ENCODE results near the gene SPSB3. TPM values are rescaled to one million over a fixed set of nuclear protein-coding genes. Genes with fewer than 3 reads are reported as not detected.

Gene SPSB3
- total RNA-seq, 1 donor from 2014 or later: 57.9 TPM

- H3K4me3 ChIP-seq (ENCODE audit: low read depth, low read length): no peak overlapping the region
- no peak for TF ChIP-seq CTCF (conservative IDR thresholded peaks at IDR 0.05; ENCODE audit: low read depth, low read length)
- no peak for DNase-seq (ENCODE audit: low read depth)
These were observed 15.7 kb downstream of the SPSB3 start for GRCh38 chr16:1766701-1767100.

GRCh38 chr16:1766231-1766630, 16.1 kb downstream of the SPSB3 start:
- TF ChIP-seq CTCF (conservative IDR thresholded peaks at IDR 0.05; ENCODE audit: low read depth, low read length): no peak
- no peak overlapping the region for H3K4me3 ChIP-seq (ENCODE audit: low read depth, low read length)
- DNase-seq (ENCODE audit: low read depth): no peak

- TF ChIP-seq CTCF (conservative IDR thresholded peaks at IDR 0.05; ENCODE audit: low read depth, low read length): no peak
- no peak for DNase-seq (ENCODE audit: low read depth)
- no peak overlapping the region for H3K4me3 ChIP-seq (ENCODE audit: low read depth, low read length)
These were observed 16.5 kb downstream of the SPSB3 start for GRCh38 chr16:1765826-1766225.

GRCh38 chr16:1764971-1765370, 17.4 kb downstream of the SPSB3 start:
- no peak for TF ChIP-seq CTCF (conservative IDR thresholded peaks at IDR 0.05; ENCODE audit: low read depth, low read length)
- no peak overlapping the region for H3K4me3 ChIP-seq (ENCODE audit: low read depth, low read length)
- DNase-seq (ENCODE audit: low read depth): no peak

GRCh38 chr16:1763521-1764511, 18.6 kb downstream of the SPSB3 start:
- TF ChIP-seq CTCF (conservative IDR thresholded peaks at IDR 0.05; ENCODE audit: low read depth, low read length): peak; percentile 35
- DNase-seq (ENCODE audit: low read depth): no peak
- H3K4me3 ChIP-seq (ENCODE audit: low read depth, low read length): no peak overlapping the region

- H3K4me3 ChIP-seq (ENCODE audit: low read depth, low read length): no peak overlapping the region
- no peak for DNase-seq (ENCODE audit: low read depth)
- no peak for TF ChIP-seq CTCF (conservative IDR thresholded peaks at IDR 0.05; ENCODE audit: low read depth, low read length)
These were observed 19.4 kb downstream of the SPSB3 start for GRCh38 chr16:1762879-1763520.

All from epithelial cell of proximal tubule (primary cell).